ENCODE measurements around the gene SIPA1L3. TPM values are rescaled to one million over a fixed set of nuclear protein-coding genes. Genes with fewer than 3 reads are reported as not detected.

Gene SIPA1L3
- total and polyA plus RNA-seq, 9 of the 15 experiments (the other 6 are each of a cell fraction or from before 2014, with no cell fraction given), result 0.01 to 6.1 (median 2.5) TPM

GRCh38 chr19:38172001-38172400 is 265.0 kb downstream of the SIPA1L3 start (continued):
- no peak for TF ChIP-seq PBX2 (CRISPR knock-in tag; IDR thresholded peaks at IDR 0.05; ENCODE audit: low read depth)
- no peak for TF ChIP-seq PBX2 (tag; conservative IDR thresholded peaks at IDR 0.05; ENCODE audit: low read depth)

- in situ Hi-C loops (cut with MboI), result no loop called here
- TF ChIP-seq MCM2 (IDR thresholded peaks at IDR 0.05; ENCODE audit: low read depth), result no peak
- no peak for TF ChIP-seq TFAP4 (CRISPR knock-in tag; IDR thresholded peaks at IDR 0.05; ENCODE audit: borderline replicate concordance)
- TF ChIP-seq, protein P1, sequence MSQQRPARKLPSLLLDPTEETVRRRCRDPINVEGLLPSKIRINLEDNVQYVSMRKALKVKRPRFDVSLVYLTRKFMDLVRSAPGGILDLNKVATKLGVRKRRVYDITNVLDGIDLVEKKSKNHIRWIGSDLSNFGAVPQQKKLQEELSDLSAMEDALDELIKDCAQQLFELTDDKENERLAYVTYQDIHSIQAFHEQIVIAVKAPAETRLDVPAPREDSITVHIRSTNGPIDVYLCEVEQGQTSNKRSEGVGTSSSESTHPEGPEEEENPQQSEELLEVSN (IDR thresholded peaks at IDR 0.05; ENCODE audit: borderline replicate concordance in 1 of 2, extremely low read depth in 1 of 2, insufficient read depth in 1 of 2, insufficient read length in 1 of 2, low read depth in 1 of 2, low read length in 1 of 2, poor library complexity in 1 of 2, severe bottlenecking in 1 of 2), result peak in 1 of 2 experiments; percentile 23
- TF ChIP-seq TCF7 (IDR thresholded peaks at IDR 0.05; ENCODE audit: borderline replicate concordance), result no peak
- TF ChIP-seq, protein P2, sequence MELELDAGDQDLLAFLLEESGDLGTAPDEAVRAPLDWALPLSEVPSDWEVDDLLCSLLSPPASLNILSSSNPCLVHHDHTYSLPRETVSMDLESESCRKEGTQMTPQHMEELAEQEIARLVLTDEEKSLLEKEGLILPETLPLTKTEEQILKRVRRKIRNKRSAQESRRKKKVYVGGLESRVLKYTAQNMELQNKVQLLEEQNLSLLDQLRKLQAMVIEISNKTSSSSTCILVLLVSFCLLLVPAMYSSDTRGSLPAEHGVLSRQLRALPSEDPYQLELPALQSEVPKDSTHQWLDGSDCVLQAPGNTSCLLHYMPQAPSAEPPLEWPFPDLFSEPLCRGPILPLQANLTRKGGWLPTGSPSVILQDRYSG (tag; conservative IDR thresholded peaks at IDR 0.05; ENCODE audit: low read depth), result no peak
- TF ChIP-seq L3MBTL2 (IDR thresholded peaks at IDR 0.05), result 0 out of 2 replicates have a peak, but pooled peaks have one; percentile 27
These were observed 266.5 kb downstream of the SIPA1L3 start for GRCh38 chr19:38173291-38174041.

More at GRCh38 chr19:38173291-38174041, 266.5 kb downstream of the SIPA1L3 start:
- Histone ChIP-seq H3K9me3 (replicated peaks; ENCODE audit: control insufficient read depth, insufficient read depth, low read depth, low read length) (no peaks in the 10 kb centered on the region), H4K20me1 (replicated peaks; ENCODE audit: control insufficient read depth, insufficient read depth, low read length) (no peaks in the 10 kb centered on the region), H3K79me2 (ENCODE audit: control insufficient read depth, insufficient read depth, low read length) (no peaks in the 10 kb centered on the region), H3K4me2 (ENCODE audit: insufficient read depth, low read length) (no peak overlapping the region), H3K27me3 (ENCODE audit: control insufficient read depth in 2 of 2, insufficient read depth in 2 of 2, low read length in 2 of 2) (no peaks in the 10 kb centered on the region), H2AFZ (ENCODE audit: low read depth, low read length) (peak overlapping the region; percentile 28; the same call in 1 of the 2 replicates), H3K9ac (ENCODE audit: insufficient read depth in 1 of 2, low read depth in 2 of 2, low read length in 2 of 2) (peak overlapping the region in 1 of 2 experiments; percentile 61; a peak in 1 of 4 replicates), H3K27ac (ENCODE audit: extremely low read depth, low read depth, low read length) (no peak overlapping the region), H3K4me3 (no peak overlapping the region), H3K4me1 (replicated peaks in 1 of 2; ENCODE audit: control insufficient read depth in 2 of 2, insufficient read depth in 2 of 2, low read length in 2 of 2) (peaks cover 0 to 19% of the 10 kb centered on the region in 2 experiments; a peak in 2 of 5 replicates), H3K36me3 (ENCODE audit: control insufficient read depth, insufficient read depth, low read length) (no peaks in the 10 kb centered on the region), H3K9me1 (ENCODE audit: control insufficient read depth, insufficient read depth, low read length) (no peaks in the 10 kb centered on the region)
- CTCF ChIA-PET (ENCODE audit: low intra/inter-chr PET ratio), result no interaction called here
- DNase-seq (ENCODE audit: extremely low read depth in 1 of 4, low spot score in 3 of 4) (no peak), FAIRE-seq (no peak), ATAC-seq (peak; percentile 40; the same call in 1 of the 3 replicates)
- intact Hi-C loops (cut with micrococcal nuclease), result no loop called here
- WGBS (ENCODE audit: insufficient coverage, low coverage, missing lambda C conversion rate), result 45% methylated on average over 20 of the region's 22 CpGs
- no TSS peak for BruUV-seq (replicated peaks)
- POLR2A ChIA-PET, result interaction anchor here (0.7 kb wide), 1 partner anchor 72 kb away, joined by 3 read pairs; no protein-coding TSS in a partner anchor

Measured in K562 (cell line).